Thoracic aorta (tissue), 2 donors: ENCODE measurements around the gene GYS1. TPM values are rescaled to one million over a fixed set of nuclear protein-coding genes. Genes with fewer than 3 reads are reported as not detected.

ENCODE experiments used
- ATAC-seq: fragments of 150-250 bp; one replicate; pipeline ENCODE4 v1.8.0; 2017; ENCODE audit warnings: low read depth; ENCODE audit not compliant: insufficient number of reproducible peaks, low FRiP score
- DNase-seq: peaks from one replicate; pipeline ENCODE4 v3.0.0-alpha.2; 2020; ENCODE audit warnings: low spot score
- H3K27ac ChIP-seq, 2 donors: fragments of 200-600 bp; sonication (generic); 1 replicate in 1 of 2; 2 replicates in 1 of 2; pipeline ENCODE4 v1.5.1; 2016; ENCODE audit warnings: mild to moderate bottlenecking in 2 of 2, moderate library complexity in 2 of 2
- H3K27me3 ChIP-seq: fragments of 200-600 bp; sonication (generic); replicated peaks from 2 replicates; pipeline ENCODE4 v1.6.0; 2016; ENCODE audit warnings: mild to moderate bottlenecking; ENCODE audit not compliant: insufficient read depth
- H3K36me3 ChIP-seq: fragments of 200-600 bp; sonication (generic); one replicate; pipeline ENCODE4 v1.5.1; 2016
- H3K4me1 ChIP-seq, 2 donors: fragments of 200-600 bp; sonication (generic); 1 replicate in 1 of 2; 2 replicates in 1 of 2; pipeline versions ENCODE4 v1.5.1 to v1.6.0; 2016; ENCODE audit warnings: low read depth in 2 of 2, mild to moderate bottlenecking in 1 of 2; ENCODE audit not compliant: control insufficient read depth in 1 of 2
- H3K4me3 ChIP-seq: fragments of 200-600 bp; sonication (generic); 2 replicates; pipeline ENCODE4 v1.5.1; 2016; ENCODE audit warnings: mild to moderate bottlenecking
- H3K9me3 ChIP-seq: fragments of 200-600 bp; sonication (generic); 2 replicates; pipeline ENCODE4 v1.5.1; 2016
- CTCF ChIP-seq: fragments of 200-600 bp; sonication (generic); IDR thresholded peaks from one replicate; pipeline ENCODE4 v1.5.1; 2019; ENCODE audit warnings: antibody characterized with exemption
- total RNA-seq, 2 donors: library from RNA; depleted of rRNA; stranded (reverse); fragments of >200 nt; gene quantifications; one replicate each; pipeline versions ENCODE4 v1.1.0 to v1.2.3, GENCODE V29; 2016

The GYS1 gene
- total RNA-seq, 2 donors from 2014 or later, result 30.1 to 44.4 TPM

GRCh38 chr19:49017041-49017665, 24.0 kb upstream of the GYS1 start, which contains the start of gene LHB:
LHB (minus strand) TSS chr19:49017091; CDS start chr19:49017081, 10 bp downstream.
- H3K27me3 ChIP-seq, result no peaks in the 10 kb centered on the region
- peaks cover 15 to 24% of the 10 kb centered on the region in 2 donors for H3K4me1 ChIP-seq
- H3K27ac ChIP-seq, result no peak within 1 kb of the TSS
- ATAC-seq (no peak), DNase-seq (no peak)
- TF ChIP-seq CTCF, result no peak
- H3K9me3 ChIP-seq, result no peaks in the 10 kb centered on the region
- peaks cover 5% of the 10 kb centered on the region for H3K36me3 ChIP-seq
- peak within 1 kb of the TSS; percentile 73 for H3K4me3 ChIP-seq

- TF ChIP-seq CTCF, result no peak
- no peak for DNase-seq
- peaks cover 15 to 24% of the 10 kb centered on the region in 2 donors for H3K4me1 ChIP-seq
- no peaks in the 10 kb centered on the region for H3K27me3 ChIP-seq
- H3K4me3 ChIP-seq, result no peak overlapping the region
- peaks cover 12% of the 10 kb centered on the region for H3K36me3 ChIP-seq
- no peak for ATAC-seq
- no peak overlapping the region for H3K27ac ChIP-seq
- H3K9me3 ChIP-seq, result no peaks in the 10 kb centered on the region
Observed at GRCh38 chr19:49016067-49016839, 23.1 kb upstream of the GYS1 start.

DNA sequence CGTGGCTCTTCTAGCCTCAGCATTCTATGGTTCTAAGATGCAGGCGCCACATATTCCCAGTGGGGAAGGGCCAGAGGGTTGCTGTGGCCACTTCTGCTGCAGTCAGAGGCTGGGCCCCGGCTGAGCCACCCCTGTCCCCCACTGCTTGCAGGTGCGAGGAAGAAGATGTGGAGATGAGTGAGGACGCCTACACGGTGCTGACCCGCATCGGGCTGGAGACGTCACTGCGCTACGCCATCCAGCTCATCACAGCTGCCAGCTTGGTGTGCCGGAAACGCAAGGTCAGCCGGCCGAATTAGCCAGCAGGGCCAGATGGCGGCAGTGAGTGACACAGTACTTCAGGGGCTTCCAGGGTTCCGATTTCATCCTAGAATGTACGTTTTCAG, 21.8 kb upstream of the GYS1 start:
- ATAC-seq, result no peak
- no peaks in the 10 kb centered on the region for H3K27me3 ChIP-seq
- H3K36me3 ChIP-seq, result peaks cover 25% of the 10 kb centered on the region

DNA sequence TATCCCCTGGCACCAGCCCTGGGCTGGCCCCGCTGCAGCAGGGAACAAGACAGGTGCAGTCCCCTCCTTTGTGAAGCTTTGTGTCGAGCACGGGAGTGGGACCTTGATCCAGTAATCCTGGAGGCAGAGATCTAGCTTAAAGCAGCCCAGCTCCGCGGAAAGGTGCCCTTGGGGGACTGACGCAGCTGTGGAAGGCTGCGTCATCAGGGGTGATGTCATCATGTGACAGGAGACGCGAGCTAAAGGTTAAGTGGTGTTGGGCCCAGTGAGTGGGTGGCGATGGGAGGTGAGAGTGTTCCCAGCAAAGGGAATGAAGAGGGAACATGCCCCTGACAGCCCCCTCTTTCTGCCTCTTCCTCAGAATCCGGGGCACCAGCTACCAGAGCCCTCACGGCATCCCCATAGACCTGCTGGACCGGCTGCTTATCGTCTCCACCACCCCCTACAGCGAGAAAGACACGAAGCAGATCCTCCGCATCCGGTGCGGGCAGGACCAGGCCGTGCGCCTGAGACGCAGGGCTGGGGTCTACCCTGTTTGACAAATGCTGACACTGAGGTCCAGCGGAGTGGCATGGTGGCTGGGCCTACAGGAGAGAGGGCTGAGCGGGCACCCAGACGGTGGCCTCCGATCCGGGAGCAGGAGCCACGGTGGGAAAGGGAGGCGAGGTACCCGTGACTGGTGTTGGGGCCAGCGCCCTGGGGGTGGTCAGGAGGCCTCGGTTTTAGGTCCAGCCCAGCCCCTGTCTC, 21.2 kb upstream of the GYS1 start:
- peaks cover 29% of the 10 kb centered on the region for H3K36me3 ChIP-seq
- no peak for ATAC-seq
- H3K9me3 ChIP-seq, result no peaks in the 10 kb centered on the region
- H3K27me3 ChIP-seq, result no peaks in the 10 kb centered on the region
- no peak for DNase-seq
- TF ChIP-seq CTCF, result no peak
- H3K4me1 ChIP-seq, result peaks cover 11 to 20% of the 10 kb centered on the region in 2 donors
- no peak overlapping the region for H3K4me3 ChIP-seq
- H3K27ac ChIP-seq, result no peak overlapping the region

More for the DNA sequence above, 21.8 kb upstream of the GYS1 start:
- no peak for DNase-seq
- no peak overlapping the region for H3K27ac ChIP-seq
- H3K4me3 ChIP-seq, result no peak overlapping the region
- no peaks in the 10 kb centered on the region for H3K9me3 ChIP-seq
- TF ChIP-seq CTCF, result no peak
- H3K4me1 ChIP-seq, result peaks cover 15 to 24% of the 10 kb centered on the region in 2 donors

DNA sequence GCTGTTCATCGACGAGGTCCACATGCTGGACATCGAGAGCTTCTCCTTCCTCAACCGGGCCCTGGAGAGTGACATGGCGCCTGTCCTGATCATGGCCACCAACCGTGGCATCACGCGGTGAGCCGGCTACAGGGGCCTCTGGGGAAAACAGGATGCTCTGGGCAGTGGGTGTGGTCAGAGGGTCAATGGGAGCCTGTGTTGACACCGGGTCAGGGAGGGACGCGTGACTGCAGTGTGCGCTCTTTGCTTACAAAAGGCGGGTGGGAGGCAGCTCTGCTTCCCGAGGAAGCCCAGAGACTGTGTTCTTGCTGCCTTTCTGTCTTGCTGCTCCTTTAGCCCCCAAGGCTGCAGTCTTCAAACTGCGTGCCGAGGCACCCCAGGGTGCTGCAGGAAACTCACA, 18.1 kb upstream of the GYS1 start:
- Histone ChIP-seq H3K27me3 (no peaks in the 10 kb centered on the region), H3K4me3 (no peak overlapping the region), H3K4me1 (no peaks in the 10 kb centered on the region), H3K36me3 (peaks cover 41% of the 10 kb centered on the region), H3K27ac (no peak overlapping the region), H3K9me3 (no peaks in the 10 kb centered on the region)
- TF ChIP-seq CTCF, result no peak
- ATAC-seq (no peak), DNase-seq (no peak)
